DOHH2 (cell line): Measurements from ENCODE around the gene EEF1A1.
"Not testable (repeated sequence)": the region's sequence is repeated elsewhere in the genome, so short reads cannot be mapped to it uniquely, and the experiment has no call there.

Source experiments
- H3F3A ChIP-seq: fragments of 200-600 bp; sonication (generic), shearing (Covaris generic); 2 replicates; pipeline ENCODE4 v1.6.0; 2016; ENCODE audit warnings: antibody characterized with exemption, mild to moderate bottlenecking; ENCODE audit not compliant: control insufficient read depth, insufficient read depth
- H3K27ac ChIP-seq: fragments of 200-600 bp; sonication (generic); 2 replicates; pipeline ENCODE4 v1.5.1; 2014; ENCODE audit warnings: low read depth, mild to moderate bottlenecking, low read length, moderate library complexity
- H3K27me3 ChIP-seq: fragments of 200-600 bp; sonication (generic); 2 replicates; pipeline ENCODE4 v1.6.1; 2014; ENCODE audit warnings: mild to moderate bottlenecking, low read length, mixed read lengths; ENCODE audit not compliant: control insufficient read depth
- H3K36me3 ChIP-seq: fragments of 200-600 bp; sonication (generic); 2 replicates; pipeline ENCODE4 v1.6.1; 2014; ENCODE audit warnings: mild to moderate bottlenecking, low read length, moderate library complexity, mixed read lengths; ENCODE audit not compliant: control insufficient read depth
- H3K4me1 ChIP-seq: fragments of 200-600 bp; sonication (generic); 2 replicates; pipeline ENCODE4 v1.6.1; 2014; ENCODE audit warnings: mild to moderate bottlenecking, low read length, mixed read lengths; ENCODE audit not compliant: control insufficient read depth
- H3K4me2 ChIP-seq: fragments of 200-600 bp; sonication (generic); 2 replicates; pipeline ENCODE4 v1.6.0; 2014; ENCODE audit warnings: mild to moderate bottlenecking, low read length, moderate library complexity
- H3K4me3 ChIP-seq: fragments of 200-600 bp; sonication (generic); 2 replicates; pipeline ENCODE4 v1.5.1; 2014; ENCODE audit warnings: mild to moderate bottlenecking, low read length, mixed read lengths
- H3K79me2 ChIP-seq: fragments of 200-600 bp; sonication (generic); 2 replicates; pipeline ENCODE4 v1.6.1; 2014; ENCODE audit warnings: mild to moderate bottlenecking, low read length, mixed read lengths; ENCODE audit not compliant: control insufficient read depth
- H3K9me2 ChIP-seq: fragments of 200-600 bp; sonication (generic); replicated peaks from 2 replicates; pipeline ENCODE4 v1.6.1; 2014; ENCODE audit warnings: mild to moderate bottlenecking, low read length, mixed read lengths; ENCODE audit not compliant: control insufficient read depth
- H3K9me3 ChIP-seq: fragments of 200-600 bp; sonication (generic); 2 replicates; pipeline ENCODE4 v1.6.1; 2014; ENCODE audit warnings: antibody characterized with exemption, low read length, mixed read lengths; ENCODE audit not compliant: control insufficient read depth, insufficient read depth
- H4K20me1 ChIP-seq: fragments of 200-600 bp; sonication (generic); 2 replicates; pipeline ENCODE4 v1.6.0; 2014; ENCODE audit warnings: low read depth, mild to moderate bottlenecking, antibody characterized with exemption, low read length, moderate library complexity; ENCODE audit not compliant: control insufficient read depth, insufficient read depth
- EZH2phosphoT487 ChIP-seq: fragments of 200-600 bp; sonication (generic); IDR thresholded peaks from 2 replicates; pipeline ENCODE4 v1.6.1; 2017; ENCODE audit warnings: borderline replicate concordance, mild to moderate bottlenecking, antibody characterized with exemption, low read length, moderate library complexity, mixed read lengths
- TF ChIP-seq, protein P1 (sequence below): fragments of 200-600 bp; sonication (generic); IDR thresholded peaks from one replicate; pipeline ENCODE4 v1.5.1; 2014; ENCODE audit warnings: antibody characterized with exemption, mild to moderate bottlenecking, low read depth, low read length; ENCODE audit not compliant: poor library complexity, severe bottlenecking

EEF1A1 gene

GRCh38 chr6:73520688-73521350 lies at the start of gene EEF1A1:
EEF1A1 (minus strand) TSS chr6:73521032; CDS start chr6:73520026, 1,006 bp downstream.
- H3K9me2 ChIP-seq: no peaks in the 10 kb centered on the region
- peaks cover 53% of the 10 kb centered on the region for H3K36me3 ChIP-seq
- peaks cover 3% of the 10 kb centered on the region; the same call in 1 of the 2 replicates for H3K27me3 ChIP-seq
- H3K27ac ChIP-seq: peak within 1 kb of the TSS; percentile 95
- no peaks in the 10 kb centered on the region for H3K9me3 ChIP-seq
- H3K79me2 ChIP-seq: peaks cover 48% of the 10 kb centered on the region
- peaks cover 14% of the 10 kb centered on the region; the same call in 1 of the 2 replicates for H4K20me1 ChIP-seq
- peak within 1 kb of the TSS; percentile 92 for H3K4me2 ChIP-seq
- TF ChIP-seq, protein P1, sequence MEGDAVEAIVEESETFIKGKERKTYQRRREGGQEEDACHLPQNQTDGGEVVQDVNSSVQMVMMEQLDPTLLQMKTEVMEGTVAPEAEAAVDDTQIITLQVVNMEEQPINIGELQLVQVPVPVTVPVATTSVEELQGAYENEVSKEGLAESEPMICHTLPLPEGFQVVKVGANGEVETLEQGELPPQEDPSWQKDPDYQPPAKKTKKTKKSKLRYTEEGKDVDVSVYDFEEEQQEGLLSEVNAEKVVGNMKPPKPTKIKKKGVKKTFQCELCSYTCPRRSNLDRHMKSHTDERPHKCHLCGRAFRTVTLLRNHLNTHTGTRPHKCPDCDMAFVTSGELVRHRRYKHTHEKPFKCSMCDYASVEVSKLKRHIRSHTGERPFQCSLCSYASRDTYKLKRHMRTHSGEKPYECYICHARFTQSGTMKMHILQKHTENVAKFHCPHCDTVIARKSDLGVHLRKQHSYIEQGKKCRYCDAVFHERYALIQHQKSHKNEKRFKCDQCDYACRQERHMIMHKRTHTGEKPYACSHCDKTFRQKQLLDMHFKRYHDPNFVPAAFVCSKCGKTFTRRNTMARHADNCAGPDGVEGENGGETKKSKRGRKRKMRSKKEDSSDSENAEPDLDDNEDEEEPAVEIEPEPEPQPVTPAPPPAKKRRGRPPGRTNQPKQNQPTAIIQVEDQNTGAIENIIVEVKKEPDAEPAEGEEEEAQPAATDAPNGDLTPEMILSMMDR: no peak
- no peak for TF ChIP-seq EZH2phosphoT487
- H3K4me3 ChIP-seq: peak within 1 kb of the TSS; percentile 92
- H3K4me1 ChIP-seq: peaks cover 41% of the 10 kb centered on the region
- H3F3A ChIP-seq: peaks cover 52% of the 10 kb centered on the region

DNA sequence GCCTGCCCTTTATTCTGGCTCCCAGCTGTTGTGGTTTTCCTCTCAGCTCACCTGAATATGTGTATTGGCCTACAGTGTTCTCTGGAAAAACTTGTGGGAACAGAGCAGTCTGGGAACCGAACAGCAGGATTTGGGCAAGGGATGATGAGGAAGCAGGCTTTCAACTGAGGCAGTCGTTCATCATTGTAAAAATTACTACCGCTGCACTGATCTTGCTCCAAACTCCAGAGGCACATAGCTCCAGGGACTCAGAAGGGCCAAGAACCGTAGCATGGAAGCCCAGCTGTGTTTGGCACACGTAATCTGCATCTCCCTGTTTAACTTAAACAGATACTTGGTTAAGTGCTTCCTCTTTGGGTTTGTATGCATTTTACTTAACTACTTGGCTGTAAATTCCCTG lies 48.3 kb upstream of the EEF1A1 start:
- Histone ChIP-seq H3K27ac (no peak overlapping the region), H4K20me1 (no peaks in the 10 kb centered on the region), H3K4me1 (no peaks in the 10 kb centered on the region), H3F3A (no peaks in the 10 kb centered on the region), H3K79me2 (no peaks in the 10 kb centered on the region), H3K27me3 (no peaks in the 10 kb centered on the region), H3K9me3 (no peaks in the 10 kb centered on the region), H3K4me3 (no peak overlapping the region), H3K4me2 (no peak overlapping the region), H3K36me3 (no peaks in the 10 kb centered on the region), H3K9me2 (no peaks in the 10 kb centered on the region)
- no peak for TF ChIP-seq EZH2phosphoT487
- TF ChIP-seq, protein P1: no peak

DNA sequence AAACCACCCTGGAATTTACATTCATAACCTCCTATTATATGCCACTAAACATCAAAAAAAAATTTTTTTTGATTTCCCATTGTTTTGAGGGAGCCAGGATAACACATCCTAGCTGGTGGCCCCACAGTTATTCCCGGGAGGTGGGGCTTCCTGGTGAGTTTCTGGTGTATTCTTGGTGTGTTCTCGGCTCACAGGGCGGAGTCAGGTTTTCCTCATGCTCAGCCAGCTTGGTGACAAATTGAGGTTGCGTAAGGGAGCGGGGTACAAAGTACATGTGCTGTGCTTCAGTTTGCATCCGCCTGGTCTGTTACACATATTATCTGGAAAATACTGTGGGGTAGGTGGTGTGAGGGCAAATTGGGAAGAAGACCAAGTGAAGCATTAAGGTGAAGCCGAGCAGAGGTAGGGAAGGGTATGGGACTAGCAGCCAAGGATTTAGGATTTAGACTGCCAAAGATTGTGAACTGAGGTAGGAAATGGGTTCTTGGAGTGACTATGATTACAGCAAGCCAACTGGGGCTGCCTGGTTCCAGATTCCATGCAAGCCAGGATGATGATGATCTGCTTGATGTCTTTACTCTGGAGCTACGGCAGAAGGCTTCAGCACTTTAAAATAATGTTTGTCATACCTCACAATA lies 46.2 kb upstream of the EEF1A1 start:
- no peak for TF ChIP-seq EZH2phosphoT487
- TF ChIP-seq, protein P1: no peak
- Histone ChIP-seq H3K9me2 (no peaks in the 10 kb centered on the region), H3K4me3 (no peak overlapping the region), H3F3A (no peaks in the 10 kb centered on the region), H3K27me3 (no peaks in the 10 kb centered on the region), H3K4me2 (no peak overlapping the region), H3K4me1 (no peaks in the 10 kb centered on the region), H3K27ac (no peak overlapping the region), H3K9me3 (no peaks in the 10 kb centered on the region), H4K20me1 (no peaks in the 10 kb centered on the region), H3K79me2 (no peaks in the 10 kb centered on the region), H3K36me3 (no peaks in the 10 kb centered on the region)

- H3K9me2 ChIP-seq, H3K4me1 ChIP-seq, H3K4me3 ChIP-seq, H3K4me2 ChIP-seq, H3K36me3 ChIP-seq, H3K27me3 ChIP-seq, H3F3A ChIP-seq, H3K9me3 ChIP-seq, H3K79me2 ChIP-seq, H3K27ac ChIP-seq, H4K20me1 ChIP-seq: not testable (repeated sequence)
These were observed 45.6 kb upstream of the EEF1A1 start for GRCh38 chr6:73566486-73566871.
